ENCODE data around the gene CD3E.
"Not testable (repeated sequence)": the region's sequence is repeated elsewhere in the genome, so short reads cannot be mapped to it uniquely, and the experiment has no call there.

CD3E gene

GRCh38 chr11:118291477-118292135 is 12.9 kb upstream of the CD3E start:
- no peak for DNase-seq

- no peak for DNase-seq
Observed at GRCh38 chr11:118294053-118294452, 10.5 kb upstream of the CD3E start.

DNA sequence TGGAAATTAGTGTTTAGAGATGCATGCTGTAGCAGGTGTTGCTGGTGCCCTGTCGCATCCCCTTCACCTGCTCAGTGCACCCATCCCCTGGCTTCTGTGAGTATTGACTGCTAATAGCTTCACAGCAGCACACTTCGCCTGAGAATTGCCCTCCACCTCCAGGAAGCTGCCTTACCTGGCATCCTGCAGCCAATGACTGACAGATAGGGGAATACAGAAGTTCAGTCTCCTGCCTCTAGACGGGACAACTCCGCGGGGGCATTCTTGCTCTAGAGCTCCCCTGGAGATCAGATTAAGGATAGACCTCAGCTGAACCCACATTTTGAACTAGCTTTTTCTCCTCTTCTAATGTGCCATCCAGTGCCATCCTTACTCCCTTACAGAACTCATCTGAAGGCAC is 9.3 kb upstream of the CD3E start:
- no peak for DNase-seq

GRCh38 chr11:118295815-118296454 is 8.6 kb upstream of the CD3E start:
- DNase-seq, result peak; percentile 40

DNA sequence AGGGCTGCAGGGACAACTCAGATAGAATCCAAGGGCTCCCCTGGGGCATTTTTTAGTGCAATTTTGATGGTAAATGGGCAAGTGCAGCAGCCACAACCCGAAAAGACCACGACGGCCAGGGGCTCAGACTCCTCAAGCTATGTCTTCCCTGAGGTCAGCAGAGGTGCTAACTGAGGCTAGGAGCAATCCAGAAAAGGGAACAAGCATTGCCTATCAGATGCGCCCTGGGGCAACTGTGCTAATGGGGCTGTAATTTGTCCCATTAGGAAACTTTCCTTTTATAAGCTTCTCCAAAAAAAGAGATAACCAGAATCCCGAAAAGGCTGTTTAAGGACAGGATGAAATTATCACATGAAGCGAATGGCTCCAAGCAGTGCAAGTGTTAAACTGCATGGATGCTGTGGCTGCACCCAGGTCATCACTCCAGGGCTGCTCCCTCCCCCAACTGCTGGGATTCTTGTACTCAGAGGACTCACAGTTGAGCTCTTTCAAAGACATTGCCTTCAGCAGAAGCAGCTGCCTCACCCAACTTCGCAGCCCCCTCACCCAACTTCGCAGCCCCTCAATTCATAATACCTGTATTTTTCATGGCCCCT is 2.8 kb upstream of the CD3E start:
- DNase-seq, result no peak

GRCh38 chr11:118304227-118304567 is 333 bp upstream of the CD3E start:
- DNase-seq, result no peak

- no peak for DNase-seq
Observed at GRCh38 chr11:118305726-118306125, 1.2 kb downstream of the CD3E start.

GRCh38 chr11:118306556-118306955 is 2.0 kb downstream of the CD3E start:
- no peak for DNase-seq

- DNase-seq, result not testable (repeated sequence)
Observed at GRCh38 chr11:118308995-118309528, 4.5 kb downstream of the CD3E start.

- DNase-seq, result no peak
Observed at GRCh38 chr11:118310271-118310670, 5.7 kb downstream of the CD3E start.

- no peak for DNase-seq
Observed at GRCh38 chr11:118310781-118311485, 6.4 kb downstream of the CD3E start.

DNA sequence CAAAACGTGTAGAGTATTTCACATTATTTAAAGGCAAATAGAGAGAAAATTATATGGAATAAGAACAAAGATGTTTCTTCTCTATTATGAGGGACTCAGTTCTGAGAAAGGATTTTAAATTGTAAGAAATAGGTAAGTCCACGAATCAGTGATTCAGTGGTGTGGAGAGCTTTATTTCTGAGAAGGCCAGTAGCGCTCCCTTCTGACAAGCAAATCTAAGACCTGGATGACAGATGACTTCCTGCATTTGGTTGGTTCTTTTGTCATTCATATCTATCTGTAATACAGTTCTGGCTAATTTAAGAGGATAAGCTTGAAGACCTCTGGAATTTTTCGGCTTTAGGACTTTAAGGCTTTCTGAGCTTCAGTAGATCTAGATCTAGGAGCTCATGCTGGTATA is 7.0 kb downstream of the CD3E start:
- DNase-seq, result no peak

GRCh38 chr11:118312328-118312727 is 7.8 kb downstream of the CD3E start:
- DNase-seq, result no peak

GRCh38 chr11:118313242-118313641 is 8.7 kb downstream of the CD3E start:
- no peak for DNase-seq

DNA sequence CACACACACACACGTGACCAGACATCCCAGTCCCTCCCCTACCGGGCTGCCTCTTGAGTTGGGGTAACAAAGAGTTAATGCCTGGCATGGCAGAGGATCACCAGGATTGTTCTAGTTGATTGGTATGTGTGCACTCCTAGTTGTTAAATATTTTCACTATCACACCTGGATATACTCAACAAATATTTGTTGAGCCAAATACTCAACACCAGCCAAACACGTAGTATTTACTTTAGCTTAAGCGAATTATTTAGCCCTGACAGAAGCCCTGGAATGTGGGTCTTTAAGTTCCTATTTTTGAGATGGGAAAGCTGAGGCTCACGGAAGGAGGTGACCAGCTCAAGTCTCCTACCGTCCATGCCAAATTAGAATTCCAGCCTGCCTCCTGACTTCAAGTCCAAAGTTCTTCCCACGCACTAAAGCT is 10.5 kb downstream of the CD3E start:
- DNase-seq, result no peak

GRCh38 chr11:118318124-118318523 is 13.6 kb downstream of the CD3E start:
- DNase-seq, result no peak

GRCh38 chr11:118318581-118319336 is 14.2 kb downstream of the CD3E start:
- no peak for DNase-seq

DNA sequence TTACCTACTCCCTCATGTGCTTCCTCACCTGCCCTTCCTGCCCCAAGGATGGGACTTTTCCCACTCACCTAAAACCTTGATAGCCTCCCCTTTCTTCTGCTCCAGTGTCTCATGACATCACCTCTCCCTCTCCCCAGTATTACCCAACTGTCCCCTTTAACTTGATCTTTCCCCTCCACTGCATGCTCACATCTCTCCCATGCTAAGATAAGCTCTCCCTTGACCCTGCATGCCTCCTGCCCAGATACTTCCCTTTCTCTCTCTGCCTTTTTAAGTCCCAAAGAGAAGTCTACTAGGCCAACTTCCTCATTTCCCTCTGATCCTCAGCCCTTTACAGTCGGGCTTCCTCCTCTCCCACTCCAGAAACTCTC is 14.8 kb downstream of the CD3E start:
- DNase-seq, result no peak

- no peak for DNase-seq
Observed at GRCh38 chr11:118320515-118320914, 16.0 kb downstream of the CD3E start.

DNA sequence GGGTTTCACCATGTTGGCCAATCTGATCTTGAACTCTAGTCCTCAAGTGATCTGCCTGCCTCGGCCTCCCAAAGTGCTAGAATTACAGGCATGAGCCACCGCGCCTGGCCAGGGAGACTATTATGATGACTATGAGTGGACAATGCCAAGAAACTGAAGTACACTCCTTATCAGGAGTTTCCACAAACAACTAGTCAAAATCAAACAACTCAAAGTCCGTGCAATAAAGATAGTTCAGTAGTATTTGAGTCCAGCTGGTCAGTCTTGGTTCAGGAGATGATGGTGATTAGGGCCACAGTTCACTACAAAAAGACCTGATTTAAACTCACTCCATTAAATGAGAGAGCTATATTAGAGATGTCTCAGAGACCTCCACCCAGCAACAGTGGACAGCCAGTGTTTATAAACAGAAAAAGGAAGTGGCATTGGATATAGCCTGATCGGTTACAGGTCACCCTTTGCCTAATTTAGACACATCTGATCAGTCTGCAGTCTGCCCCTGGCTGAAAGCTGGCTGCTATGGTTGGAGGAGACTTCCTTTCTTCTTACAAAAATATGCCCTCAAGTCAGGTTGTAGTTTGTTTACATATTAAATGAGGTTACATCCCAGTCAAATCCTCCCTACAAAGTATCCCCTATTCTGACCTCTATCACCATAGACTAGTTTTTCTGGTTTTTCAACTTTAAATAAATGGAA is 17.0 kb downstream of the CD3E start:
- DNase-seq, result no peak

DNA sequence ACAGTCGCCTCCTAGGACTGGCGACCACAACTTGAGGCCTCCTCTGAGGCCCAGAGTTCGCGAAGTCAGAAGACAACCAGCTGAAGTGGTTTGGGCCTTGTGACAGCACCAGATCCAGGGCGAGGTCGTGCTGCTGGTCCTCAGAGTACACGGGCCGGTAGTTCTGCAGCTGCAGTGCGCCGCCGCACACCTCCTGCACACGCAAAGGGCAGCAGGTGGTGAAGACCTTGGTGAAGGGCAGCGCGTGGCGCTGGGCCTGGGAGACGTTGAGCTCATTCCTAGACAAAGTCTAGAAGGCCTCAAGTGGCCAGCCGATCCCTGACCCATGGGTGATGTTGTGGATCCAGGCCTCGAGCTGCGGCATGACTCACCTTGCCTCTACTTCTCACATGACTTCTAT is 18.2 kb downstream of the CD3E start:
- DNase-seq, result no peak

DNA sequence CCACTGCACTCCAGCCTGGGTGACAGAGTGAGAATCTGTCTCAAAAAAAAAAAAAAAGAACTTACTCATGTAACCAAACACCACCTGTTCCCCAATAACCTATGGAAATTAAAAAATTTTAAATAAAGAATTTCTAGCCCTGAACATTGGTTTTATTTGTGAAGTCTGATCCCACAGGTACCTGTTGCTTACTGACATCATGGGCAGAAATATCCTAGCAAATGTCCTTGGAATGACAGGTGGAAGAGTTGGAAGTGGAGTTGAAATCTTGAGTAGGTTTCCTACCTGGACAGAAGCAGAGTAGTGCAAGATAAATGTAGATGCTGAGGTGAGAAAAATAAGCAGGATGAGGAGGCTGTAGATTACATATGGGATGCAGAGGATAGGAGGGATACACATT is 20.8 kb downstream of the CD3E start:
- no peak for DNase-seq

Measured in activated T-cell treated with anti-CD3 and anti-CD28 coated beads for 4 hours (primary cell).